ENCODE measurements around the gene TVP23C.
"Not testable (repeated sequence)": the region's sequence is repeated elsewhere in the genome, so short reads cannot be mapped to it uniquely, and the experiment has no call there.

TVP23C gene

GRCh38 chr17:15526292-15527218, 36.7 kb downstream of the TVP23C start:
- DNase-seq = peak in 1 of 2 donors; percentile 28

GRCh38 chr17:15524990-15525985, 38.0 kb downstream of the TVP23C start:
- DNase-seq = peak in 1 of 2 donors; percentile 3

GRCh38 chr17:15516150-15516549, 47.1 kb downstream of the TVP23C start:
- DNase-seq = no peak

GRCh38 chr17:15514469-15514868, 48.8 kb downstream of the TVP23C start:
- DNase-seq = no peak

- no peak for DNase-seq
Observed at GRCh38 chr17:15513856-15514459, 49.3 kb downstream of the TVP23C start.

- DNase-seq = no peak
Observed at GRCh38 chr17:15513058-15513791, 50.1 kb downstream of the TVP23C start.

- no peak for DNase-seq
Observed at GRCh38 chr17:15512071-15512709, 51.1 kb downstream of the TVP23C start.

- DNase-seq = no peak
Observed at GRCh38 chr17:15511142-15511541, 52.1 kb downstream of the TVP23C start.

- no peak for DNase-seq
Observed at GRCh38 chr17:15510361-15510760, 52.9 kb downstream of the TVP23C start.

GRCh38 chr17:15509095-15509494, 54.2 kb downstream of the TVP23C start:
- DNase-seq = no peak

- DNase-seq = no peak
Observed at GRCh38 chr17:15508466-15508865, 54.8 kb downstream of the TVP23C start.

- no peak for DNase-seq
Observed at GRCh38 chr17:15507896-15508295, 55.4 kb downstream of the TVP23C start.

GRCh38 chr17:15507001-15507400, 56.3 kb downstream of the TVP23C start:
- no peak for DNase-seq

- not testable (repeated sequence) for DNase-seq
Observed at GRCh38 chr17:15505708-15506107, 57.6 kb downstream of the TVP23C start.

- DNase-seq = no peak
Observed at GRCh38 chr17:15503731-15504130, 59.6 kb downstream of the TVP23C start.

GRCh38 chr17:15502369-15503112, 60.7 kb downstream of the TVP23C start:
- peak; percentile 56 to 67 for DNase-seq

- DNase-seq = no peak
Observed at GRCh38 chr17:15501793-15502192, 61.5 kb downstream of the TVP23C start.

- no peak for DNase-seq
Observed at GRCh38 chr17:15501282-15501681, 62.0 kb downstream of the TVP23C start.

GRCh38 chr17:15498107-15498506, 65.2 kb downstream of the TVP23C start:
- DNase-seq = no peak

GRCh38 chr17:15496735-15497670, 66.3 kb downstream of the TVP23C start:
- DNase-seq = no peak

All from CD4-positive, alpha-beta T cell treated with Interleukin-1 beta for 1 hour (primary cell).